ENCODE results near the gene PPM1B. TPM values are rescaled to one million over a fixed set of nuclear protein-coding genes. Genes with fewer than 3 reads are reported as not detected.
"Not testable (repeated sequence)": the region's sequence is repeated elsewhere in the genome, so short reads cannot be mapped to it uniquely, and the experiment has no call there.

The PPM1B gene
- total RNA-seq, 3 donors from 2014 or later: 37.7 to 95.9 (median 59.7) TPM

- TF ChIP-seq POLR2A (IDR thresholded peaks at IDR 0.05) (peak; percentile 15), CTCF (IDR thresholded peaks at IDR 0.05) (peak in 2 of 3 donors; percentile 7 to 20), POLR2AphosphoS5 (IDR thresholded peaks at IDR 0.05) (peak; percentile 68 to 88 (median 82))
- Histone ChIP-seq H3K27ac (peak overlapping the region; percentile 88 to 99), H3K36me3 (no peaks in the 10 kb centered on the region), H3K4me3 (peak overlapping the region; percentile 51 to 94 (median 61)), H3K9me3 (no peaks in the 10 kb centered on the region), H3K27me3 (no peaks in the 10 kb centered on the region), H3K4me1 (no peaks in the 10 kb centered on the region)
- intact Hi-C loops (cut with DNase I; ENCODE audit: low total_unique reads): no loop called here
- DNase-seq (ENCODE audit: low spot score in 2 of 2): peak; percentile 98 to 100
These were observed 581 bp upstream of the PPM1B start for GRCh38 chr2:44167908-44168680.

GRCh38 chr2:44169155-44169898 is 652 bp downstream of the PPM1B start:
- intact Hi-C loops (cut with DNase I; ENCODE audit: low total_unique reads): no loop called here
- TF ChIP-seq CTCF (IDR thresholded peaks at IDR 0.05) (no peak), POLR2A (IDR thresholded peaks at IDR 0.05) (no peak), POLR2AphosphoS5 (IDR thresholded peaks at IDR 0.05) (peak in 1 of 3 donors; percentile 41)
- no peaks in the 10 kb centered on the region for H3K36me3 ChIP-seq
- no peaks in the 10 kb centered on the region for H3K9me3 ChIP-seq
- H3K4me1 ChIP-seq: no peaks in the 10 kb centered on the region
- H3K27ac ChIP-seq: peak overlapping the region; percentile 96 to 99
- peak overlapping the region; percentile 94 to 100 (median 96) for H3K4me3 ChIP-seq
- DNase-seq (ENCODE audit: low spot score in 2 of 2): peak in 1 of 2 donors; percentile 26
- H3K27me3 ChIP-seq: no peaks in the 10 kb centered on the region

GRCh38 chr2:44170311-44170717 is 1.6 kb downstream of the PPM1B start:
- TF ChIP-seq POLR2A (IDR thresholded peaks at IDR 0.05): no peak
- TF ChIP-seq POLR2AphosphoS5 (IDR thresholded peaks at IDR 0.05): no peak
- no peak for TF ChIP-seq CTCF (IDR thresholded peaks at IDR 0.05)

GRCh38 chr2:44171018-44171417 is 2.3 kb downstream of the PPM1B start:
- peak overlapping the region; percentile 94 to 100 (median 96) for H3K4me3 ChIP-seq
- DNase-seq (ENCODE audit: low spot score in 2 of 2): no peak
- no peaks in the 10 kb centered on the region for H3K36me3 ChIP-seq
- H3K27ac ChIP-seq: peak overlapping the region; percentile 1 to 99
- H3K27me3 ChIP-seq: no peaks in the 10 kb centered on the region
- intact Hi-C loops (cut with DNase I; ENCODE audit: low total_unique reads): no loop called here
- no peaks in the 10 kb centered on the region for H3K9me3 ChIP-seq
- H3K4me1 ChIP-seq: no peaks in the 10 kb centered on the region
- TF ChIP-seq POLR2A (IDR thresholded peaks at IDR 0.05) (no peak), POLR2AphosphoS5 (IDR thresholded peaks at IDR 0.05) (no peak), CTCF (IDR thresholded peaks at IDR 0.05) (no peak)

More at GRCh38 chr2:44170311-44170717, 1.6 kb downstream of the PPM1B start:
- intact Hi-C loops (cut with DNase I; ENCODE audit: low total_unique reads): no loop called here
- no peaks in the 10 kb centered on the region for H3K4me1 ChIP-seq
- no peaks in the 10 kb centered on the region for H3K9me3 ChIP-seq
- peak overlapping the region; percentile 96 to 99 for H3K27ac ChIP-seq
- no peak for DNase-seq (ENCODE audit: low spot score in 2 of 2)
- H3K4me3 ChIP-seq: peak overlapping the region; percentile 94 to 100 (median 96)
- no peaks in the 10 kb centered on the region for H3K36me3 ChIP-seq
- no peaks in the 10 kb centered on the region for H3K27me3 ChIP-seq

GRCh38 chr2:44171442-44171841 is 2.8 kb downstream of the PPM1B start:
- DNase-seq (ENCODE audit: low spot score in 2 of 2); H3K9me3 ChIP-seq; H3K36me3 ChIP-seq; H3K27me3 ChIP-seq; intact Hi-C loops (cut with DNase I; ENCODE audit: low total_unique reads); H3K4me1 ChIP-seq: not testable (repeated sequence)
- H3K27ac ChIP-seq: peak overlapping the region; percentile 1 to 99
- peak overlapping the region; percentile 94 to 100 (median 96) for H3K4me3 ChIP-seq
